ENCODE data around the gene SLC16A13. TPM values are rescaled to one million over a fixed set of nuclear protein-coding genes. Genes with fewer than 3 reads are reported as not detected.
A peak's percentile ranks its signal among the peaks of the same experiment; 100 is the strongest.
"Not testable (repeated sequence)": the region's sequence is repeated elsewhere in the genome, so short reads cannot be mapped to it uniquely, and the experiment has no call there.

Gene SLC16A13
- total RNA-seq, 1 donor from 2014 or later = 1.5 TPM

DNA sequence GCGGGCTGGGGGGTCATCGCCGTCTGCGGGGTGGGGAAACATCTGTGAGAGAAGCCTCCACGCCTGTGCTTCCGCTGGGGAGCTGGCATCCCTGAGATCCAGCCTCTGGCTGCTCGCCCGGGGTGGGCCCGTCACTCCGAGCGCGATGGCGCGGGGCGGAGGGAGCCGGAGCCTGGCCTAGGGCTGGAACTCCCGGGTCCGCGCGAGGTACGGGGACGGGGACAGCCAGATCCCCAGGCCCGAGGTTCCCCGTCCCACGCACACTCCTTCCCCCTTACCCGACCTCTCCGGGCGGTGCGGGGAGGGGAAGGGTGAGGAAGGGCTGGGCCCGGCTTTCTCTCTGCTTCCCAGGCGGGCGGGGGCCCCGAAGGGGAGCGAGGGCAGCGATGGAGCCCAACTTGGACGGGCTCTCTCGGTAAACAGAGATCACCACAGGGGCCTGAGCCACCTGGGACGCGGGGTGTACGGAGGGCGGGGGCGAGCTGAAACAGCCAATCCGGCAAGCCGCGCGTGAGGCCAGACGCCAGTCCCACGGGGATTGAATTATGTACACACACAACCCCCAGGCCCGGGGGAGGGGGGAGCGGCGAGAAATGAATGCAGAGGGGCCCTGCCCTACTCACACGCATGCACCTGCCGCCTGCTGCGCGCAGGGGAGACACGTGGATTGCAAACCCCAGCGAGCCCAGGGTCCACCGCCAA lies 7.8 kb downstream of the SLC16A13 start, which contains the start of gene SLC16A11:
Gene SLC16A11, minus strand, starts transcription at position 596 of the 702 bp plus-strand sequence. Its CDS starts 579 bp downstream, at position 17.
- Histone ChIP-seq H3K27ac (no peak within 1 kb of the TSS), H3K27me3 (peaks cover 7% of the 10 kb centered on the region), H3K4me1 (peaks cover 12 to 22% of the 10 kb centered on the region in 2 donors), H3K9me3 (no peaks in the 10 kb centered on the region), H3K36me3 (no peaks in the 10 kb centered on the region), H3K4me3 (peak within 1 kb of the TSS; percentile 43 to 63)
- intact Hi-C loops (cut with DNase I) = loop anchor here (2.0 kb wide), 1 partner anchor 93 kb away; no protein-coding TSS in a partner anchor
- no peak for DNase-seq (ENCODE audit: low spot score in 2 of 2)
- no peak for TF ChIP-seq CTCF (IDR thresholded peaks at IDR 0.05)

DNA sequence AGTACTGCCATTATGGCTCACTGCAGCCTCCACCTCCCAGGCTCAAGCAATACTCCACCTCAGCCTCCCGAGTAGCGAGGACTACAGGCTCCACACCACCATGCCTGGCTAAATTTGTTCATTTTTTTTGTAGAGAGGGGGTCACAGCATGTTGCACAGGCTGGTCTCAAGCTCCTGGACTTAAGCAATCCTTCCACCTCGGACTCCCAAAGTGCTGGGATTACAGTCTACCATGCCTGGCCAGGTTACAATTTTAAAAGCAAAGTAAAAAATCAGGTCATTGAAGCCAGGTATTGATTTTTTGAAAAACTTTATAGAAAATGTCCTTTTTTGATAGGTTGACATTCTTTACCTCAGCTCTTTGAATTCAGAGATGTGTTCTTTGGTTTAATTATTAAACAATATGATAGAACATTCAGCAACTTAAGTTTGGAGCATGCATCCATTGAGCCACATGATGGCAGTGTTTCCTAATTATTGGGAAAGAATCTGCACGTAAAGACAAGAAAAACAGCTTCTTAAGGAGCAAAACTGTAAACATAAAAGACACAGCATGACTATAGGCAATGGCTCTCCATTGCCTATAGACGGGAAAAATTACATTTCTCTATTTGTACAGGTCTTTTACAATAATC lies 9.8 kb downstream of the SLC16A13 start:
- intact Hi-C loops (cut with DNase I) = loop anchor here (2.0 to 5.0 kb wide), 2 partner anchors 91 to 252 kb away; no protein-coding TSS in a partner anchor
- H3K27ac ChIP-seq = no peak overlapping the region

DNA sequence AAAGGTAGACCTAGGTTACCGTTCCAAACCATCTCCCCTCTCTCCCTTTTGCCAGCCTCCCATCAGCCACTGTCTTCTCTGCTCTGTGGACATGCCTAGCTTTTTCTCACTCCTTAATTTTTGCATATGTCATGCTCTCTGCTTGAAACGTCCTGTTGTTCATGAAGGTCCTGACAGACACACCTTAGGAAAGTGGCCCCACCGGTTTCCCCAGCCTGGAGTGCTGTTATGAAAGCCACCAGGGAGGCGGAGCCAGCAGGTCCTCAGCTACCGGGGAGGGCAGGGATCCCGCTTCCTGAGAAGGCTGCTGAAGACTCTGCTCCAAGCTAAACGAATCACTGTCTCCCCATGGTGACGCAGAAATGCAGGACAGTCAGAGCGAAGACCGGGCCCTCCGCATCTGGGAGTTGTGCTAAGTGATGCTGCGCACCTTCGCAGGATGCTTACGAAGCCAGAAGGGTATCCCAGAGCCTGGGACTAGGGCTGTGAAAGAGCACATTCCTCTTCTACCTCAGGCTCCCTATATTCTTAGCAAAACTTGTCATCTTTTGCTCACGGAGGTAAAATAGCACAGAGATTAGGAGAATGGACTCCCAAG lies 10.4 kb downstream of the SLC16A13 start:
- intact Hi-C loops (cut with DNase I) = loop anchor here (5.0 kb wide), 1 partner anchor 251 kb away; no protein-coding TSS in a partner anchor
- Histone ChIP-seq H3K36me3 (no peaks in the 10 kb centered on the region), H3K4me1 (peaks cover 12 to 22% of the 10 kb centered on the region in 2 donors), H3K4me3 (peak overlapping the region; percentile 26 to 37), H3K27ac (no peak overlapping the region), H3K9me3 (no peaks in the 10 kb centered on the region), H3K27me3 (peaks cover 7% of the 10 kb centered on the region)
- DNase-seq (ENCODE audit: low spot score in 2 of 2) = no peak
- no peak for TF ChIP-seq CTCF (IDR thresholded peaks at IDR 0.05)

More for the DNA sequence above, 9.8 kb downstream of the SLC16A13 start:
- peak overlapping the region in 1 of 2 donors; percentile 26 for H3K4me3 ChIP-seq
- H3K9me3 ChIP-seq = no peaks in the 10 kb centered on the region
- no peak for DNase-seq (ENCODE audit: low spot score in 2 of 2)
- peaks cover 12 to 22% of the 10 kb centered on the region in 2 donors for H3K4me1 ChIP-seq
- H3K36me3 ChIP-seq = no peaks in the 10 kb centered on the region
- TF ChIP-seq CTCF (IDR thresholded peaks at IDR 0.05) = peak; percentile 60 to 82 (median 78)
- peaks cover 7% of the 10 kb centered on the region for H3K27me3 ChIP-seq

DNA sequence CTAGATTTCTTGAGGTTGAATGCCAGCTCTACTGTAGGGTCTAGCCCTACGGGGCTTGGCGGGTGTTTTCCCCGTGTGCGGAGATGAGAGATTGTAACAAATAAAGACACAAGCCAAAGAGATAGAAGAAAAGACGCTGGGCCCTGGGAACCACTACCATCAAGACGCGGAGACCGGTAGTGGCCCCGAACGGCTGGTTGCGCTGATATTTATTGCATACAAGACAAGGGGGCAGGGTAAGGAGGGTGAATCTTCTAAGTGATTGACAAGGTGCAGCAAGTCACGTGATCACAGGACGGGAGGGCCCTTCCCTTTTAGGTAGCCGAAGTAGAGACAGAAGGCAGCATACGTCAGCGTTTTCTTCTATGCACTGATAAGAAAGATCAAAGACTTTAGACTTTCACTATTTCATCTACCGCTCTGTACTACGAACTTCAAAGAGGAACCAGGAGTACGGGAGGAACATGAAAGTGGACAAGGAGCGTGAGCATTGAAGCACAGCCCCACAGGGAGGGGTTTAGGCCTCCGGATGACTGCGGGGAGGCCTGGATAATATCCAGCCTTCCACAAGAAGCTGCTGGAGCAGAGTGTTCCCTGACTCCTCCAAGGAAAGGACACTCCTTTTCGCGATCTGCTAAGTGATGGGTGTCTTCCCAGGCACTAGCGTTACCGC lies 11.0 kb downstream of the SLC16A13 start:
- H3K27ac ChIP-seq = not testable (repeated sequence)

DNA sequence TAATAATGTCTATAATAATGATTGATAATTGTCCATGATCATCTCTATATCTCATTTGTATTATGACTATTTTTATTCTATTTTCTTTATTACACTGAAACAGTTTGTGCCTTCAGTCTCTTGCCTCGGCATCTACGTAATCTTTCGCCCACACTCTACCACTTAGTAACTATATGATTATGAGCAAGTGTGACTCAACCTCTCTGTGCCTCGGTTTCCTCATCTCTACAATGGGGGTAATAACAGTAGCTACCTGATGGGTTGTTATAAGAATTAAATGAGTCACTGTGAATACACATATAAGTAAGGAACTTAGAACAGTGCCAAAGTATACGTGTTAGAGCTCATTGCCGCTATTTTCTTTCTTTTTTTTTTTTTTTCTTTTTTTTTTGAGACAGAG lies 11.8 kb downstream of the SLC16A13 start:
- no peak for TF ChIP-seq CTCF (IDR thresholded peaks at IDR 0.05)
- DNase-seq (ENCODE audit: low spot score in 2 of 2) = no peak
- peaks cover 5% of the 10 kb centered on the region for H3K27me3 ChIP-seq
- H3K4me1 ChIP-seq = peaks cover 11 to 17% of the 10 kb centered on the region in 2 donors
- no peak overlapping the region for H3K27ac ChIP-seq
- no peaks in the 10 kb centered on the region for H3K36me3 ChIP-seq
- no peaks in the 10 kb centered on the region for H3K9me3 ChIP-seq
- intact Hi-C loops (cut with DNase I) = loop anchor here (5.0 kb wide), 1 partner anchor 250 kb away; no protein-coding TSS in a partner anchor
- H3K4me3 ChIP-seq = no peak overlapping the region

More for the DNA sequence above, 11.0 kb downstream of the SLC16A13 start:
- DNase-seq (ENCODE audit: low spot score in 2 of 2); H3K9me3 ChIP-seq; H3K27me3 ChIP-seq; H3K36me3 ChIP-seq: not testable (repeated sequence)
- Histone ChIP-seq H3K4me1 (peaks cover 12 to 22% of the 10 kb centered on the region in 2 donors), H3K4me3 (peak overlapping the region; percentile 26 to 37)
- intact Hi-C loops (cut with DNase I) = loop anchor here (5.0 kb wide), 1 partner anchor 250 kb away; no protein-coding TSS in a partner anchor

Measured in ascending aorta (tissue), 2 donors.